Amniotic stem cell (primary cell): ENCODE data around the gene ACVR1B.

Experiments used
- DNase-seq: peaks from one replicate; lab custom pipeline; 2025; lab: John Stamatoyannopoulos, UW

Gene ACVR1B

GRCh38 chr12:51917746-51918453 lies 33.6 kb upstream of the ACVR1B start:
- no peak for DNase-seq

GRCh38 chr12:51920046-51920445 lies 31.5 kb upstream of the ACVR1B start:
- no peak for DNase-seq

GRCh38 chr12:51921017-51921725 lies 30.3 kb upstream of the ACVR1B start:
- DNase-seq = no peak

GRCh38 chr12:51922146-51922545 lies 29.4 kb upstream of the ACVR1B start:
- no peak for DNase-seq

GRCh38 chr12:51922762-51923505 lies 28.6 kb upstream of the ACVR1B start:
- DNase-seq = no peak

- DNase-seq = no peak
These were observed 27.8 kb upstream of the ACVR1B start for GRCh38 chr12:51923506-51924365.

- DNase-seq = no peak
These were observed 26.8 kb upstream of the ACVR1B start for GRCh38 chr12:51924551-51925319.

- DNase-seq = no peak
These were observed 26.0 kb upstream of the ACVR1B start for GRCh38 chr12:51925346-51926063.

- DNase-seq = no peak
These were observed 25.4 kb upstream of the ACVR1B start for GRCh38 chr12:51926064-51926632.

GRCh38 chr12:51926718-51927117 lies 24.8 kb upstream of the ACVR1B start:
- DNase-seq = no peak

- DNase-seq = no peak
These were observed 19.1 kb upstream of the ACVR1B start for GRCh38 chr12:51932218-51933076.

- no peak for DNase-seq
These were observed 17.4 kb upstream of the ACVR1B start for GRCh38 chr12:51934080-51934479.

- no peak for DNase-seq
These were observed 13.6 kb upstream of the ACVR1B start for GRCh38 chr12:51937926-51938325.

GRCh38 chr12:51938726-51939125 lies 12.8 kb upstream of the ACVR1B start:
- no peak for DNase-seq

- DNase-seq = peak; percentile 23
These were observed 10.4 kb upstream of the ACVR1B start for GRCh38 chr12:51941011-51941581.

GRCh38 chr12:51941604-51942003 lies 9.9 kb upstream of the ACVR1B start:
- DNase-seq = no peak

GRCh38 chr12:51942056-51942455 lies 9.4 kb upstream of the ACVR1B start:
- no peak for DNase-seq

- DNase-seq = no peak
These were observed 8.9 kb upstream of the ACVR1B start for GRCh38 chr12:51942501-51943000.

GRCh38 chr12:51943346-51943745 lies 8.2 kb upstream of the ACVR1B start:
- DNase-seq = no peak
